D721Med (cell line): Measurements from ENCODE around the gene KCNK2.

Experiments
- DNase-seq: peaks from one replicate; pipeline ENCODE4 v3.0.0; 2011; ENCODE audit warnings: low spot score; ENCODE audit not compliant: insufficient read length
- FAIRE-seq: peaks from 2 replicates; lab custom pipeline; 2011; peaks lifted over from hg19 to GRCh38; lab: Jason Lieb, UNC
- TF ChIP-seq, protein P1 (sequence below): IDR thresholded peaks from 2 replicates; pipeline ENCODE4 v1.5.1; 2012; ENCODE audit warnings: mild to moderate bottlenecking, control low read depth; ENCODE audit not compliant: insufficient read depth; ENCODE audit errors: missing control alignments

Gene KCNK2

GRCh38 chr1:215263636-215264035, 181.1 kb downstream of the KCNK2 start:
- DNase-seq, result no peak
- TF ChIP-seq, protein P1, sequence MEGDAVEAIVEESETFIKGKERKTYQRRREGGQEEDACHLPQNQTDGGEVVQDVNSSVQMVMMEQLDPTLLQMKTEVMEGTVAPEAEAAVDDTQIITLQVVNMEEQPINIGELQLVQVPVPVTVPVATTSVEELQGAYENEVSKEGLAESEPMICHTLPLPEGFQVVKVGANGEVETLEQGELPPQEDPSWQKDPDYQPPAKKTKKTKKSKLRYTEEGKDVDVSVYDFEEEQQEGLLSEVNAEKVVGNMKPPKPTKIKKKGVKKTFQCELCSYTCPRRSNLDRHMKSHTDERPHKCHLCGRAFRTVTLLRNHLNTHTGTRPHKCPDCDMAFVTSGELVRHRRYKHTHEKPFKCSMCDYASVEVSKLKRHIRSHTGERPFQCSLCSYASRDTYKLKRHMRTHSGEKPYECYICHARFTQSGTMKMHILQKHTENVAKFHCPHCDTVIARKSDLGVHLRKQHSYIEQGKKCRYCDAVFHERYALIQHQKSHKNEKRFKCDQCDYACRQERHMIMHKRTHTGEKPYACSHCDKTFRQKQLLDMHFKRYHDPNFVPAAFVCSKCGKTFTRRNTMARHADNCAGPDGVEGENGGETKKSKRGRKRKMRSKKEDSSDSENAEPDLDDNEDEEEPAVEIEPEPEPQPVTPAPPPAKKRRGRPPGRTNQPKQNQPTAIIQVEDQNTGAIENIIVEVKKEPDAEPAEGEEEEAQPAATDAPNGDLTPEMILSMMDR, result no peak
- FAIRE-seq, result no peak

GRCh38 chr1:215264649-215265048, 182.1 kb downstream of the KCNK2 start:
- DNase-seq, result no peak
- TF ChIP-seq, protein P1, result no peak
- no peak for FAIRE-seq

DNA sequence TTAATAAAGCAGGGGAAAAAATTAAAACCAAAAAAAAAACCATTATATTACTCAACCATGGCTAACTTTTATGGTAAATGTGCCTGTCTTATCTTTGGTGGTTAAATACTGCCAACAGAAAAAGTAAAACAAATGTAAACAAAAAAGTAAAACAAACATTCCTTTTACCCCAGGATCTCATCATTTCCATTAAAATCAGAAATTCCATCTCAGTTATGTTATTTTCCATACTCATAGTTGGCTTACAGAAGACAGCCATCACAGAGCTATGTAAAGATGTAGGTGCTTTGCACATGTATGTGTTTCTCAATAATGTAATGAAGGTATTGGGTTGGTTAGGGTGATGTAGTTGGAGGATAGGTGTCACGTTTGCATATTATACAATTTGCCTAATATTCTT, 185.0 kb downstream of the KCNK2 start:
- TF ChIP-seq, protein P1, result no peak
- FAIRE-seq (no peak), DNase-seq (no peak)

DNA sequence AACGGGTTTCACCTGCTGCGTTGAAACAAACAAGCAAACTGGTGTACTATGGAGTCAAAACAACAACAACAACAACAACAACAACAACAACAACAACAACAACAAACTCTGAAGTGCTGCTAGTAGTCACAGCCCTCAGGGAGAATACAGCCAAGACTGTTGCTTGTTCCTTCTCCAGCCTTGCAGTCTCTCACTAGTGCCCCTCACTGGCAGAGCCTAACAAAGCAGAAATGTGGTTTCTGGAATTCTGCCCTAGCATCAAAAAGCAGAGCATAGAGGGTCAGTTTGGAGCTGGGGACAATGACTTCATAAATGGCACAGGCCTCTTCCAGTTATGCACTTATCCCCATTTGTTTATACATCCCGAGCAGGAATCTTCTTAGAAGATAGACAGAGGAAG, 187.4 kb downstream of the KCNK2 start:
- DNase-seq (no peak), FAIRE-seq (no peak)
- TF ChIP-seq, protein P1, result no peak

DNA sequence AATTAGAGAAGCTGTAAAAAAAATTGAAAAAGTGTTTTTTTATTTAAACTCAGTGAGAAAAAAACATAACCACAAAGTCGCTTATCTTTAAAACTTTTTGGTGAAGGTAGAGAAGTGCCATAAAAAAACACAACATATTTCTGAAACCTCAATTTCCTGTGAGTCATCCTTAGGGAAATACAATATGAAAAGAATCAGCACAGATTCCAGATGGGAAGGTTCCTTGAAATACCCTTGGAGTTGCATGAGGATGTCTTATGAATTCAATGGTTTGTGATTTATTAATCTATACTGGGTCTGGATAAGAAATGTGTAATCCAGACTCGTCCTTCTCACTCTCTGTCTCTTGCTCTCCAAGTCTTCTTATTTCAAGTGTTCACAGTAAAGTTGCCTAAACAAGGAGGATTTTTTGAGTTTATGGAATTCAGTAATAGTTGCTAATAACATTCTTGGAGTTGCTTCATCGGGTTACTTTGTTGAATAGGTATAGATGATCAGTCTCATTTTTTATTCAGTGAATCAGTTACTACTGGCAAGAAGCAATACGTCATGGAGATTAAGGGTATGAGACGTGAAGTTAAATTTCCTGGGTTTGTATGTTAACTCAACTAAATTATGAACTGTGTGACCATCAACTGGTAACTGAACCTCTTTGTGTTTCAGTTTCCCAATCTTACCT, 191.4 kb downstream of the KCNK2 start:
- peak; percentile 29 for FAIRE-seq
- DNase-seq, result no peak
- TF ChIP-seq, protein P1, result no peak

DNA sequence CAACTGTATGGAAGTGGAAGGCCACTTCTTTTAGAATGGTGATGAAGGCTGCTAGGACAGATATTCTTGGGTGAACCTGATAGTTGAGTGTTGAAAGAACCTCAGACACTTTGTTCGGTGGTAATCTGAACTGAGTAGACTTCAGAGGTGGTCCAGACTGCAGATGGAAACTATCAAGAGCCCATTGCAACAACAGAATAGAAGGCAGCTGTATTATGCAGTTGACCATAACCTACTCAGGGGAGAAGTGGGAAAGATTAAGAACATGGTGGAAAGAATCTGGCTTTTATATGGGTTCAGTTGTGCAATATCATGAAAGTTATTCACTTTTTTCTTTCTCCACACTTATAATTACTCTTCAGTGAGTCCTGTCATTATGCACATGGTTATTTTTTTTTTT, 194.0 kb downstream of the KCNK2 start:
- DNase-seq, result no peak
- FAIRE-seq, result peak; percentile 58
- TF ChIP-seq, protein P1, result no peak

GRCh38 chr1:215277532-215277931, 195.0 kb downstream of the KCNK2 start:
- FAIRE-seq, result peak; percentile 16
- DNase-seq, result no peak
- TF ChIP-seq, protein P1, result no peak
